Measurements from ENCODE around the gene PRR20G. TPM values are rescaled to one million over a fixed set of nuclear protein-coding genes. Genes with fewer than 3 reads are reported as not detected.

Gene PRR20G
- total RNA-seq, 1 experiment from 2014 or later = 0.30 TPM

- Histone ChIP-seq H3K9ac (ENCODE audit: low read length) (no peak overlapping the region), H4K20me1 (ENCODE audit: insufficient read depth) (no peaks in the 10 kb centered on the region), H3K27ac (ENCODE audit: low read depth, low read length) (no peak overlapping the region), H3K4me3 (replicated peaks in 1 of 2; ENCODE audit: low read depth in 1 of 2, low read length in 2 of 2) (no peak overlapping the region), H2AFZ (ENCODE audit: low read depth, low read length, poor library complexity, severe bottlenecking) (no peak overlapping the region), H3K27me3 (ENCODE audit: insufficient read depth, low read length) (no peaks in the 10 kb centered on the region), H3K9me3 (ENCODE audit: control insufficient read depth in 1 of 2, insufficient read depth in 1 of 2, low read depth in 1 of 2, low read length in 2 of 2) (no peaks in the 10 kb centered on the region; a peak in 1 of 4 replicates), H3K36me3 (ENCODE audit: control insufficient read depth in 1 of 2, insufficient read depth in 2 of 2, low read length in 2 of 2) (no peaks in the 10 kb centered on the region), H3K9me2 (ENCODE audit: insufficient read depth) (no peaks in the 10 kb centered on the region), H3K4me2 (ENCODE audit: low read length) (no peak overlapping the region), H3K4me1 (ENCODE audit: control insufficient read depth in 1 of 2, insufficient read depth in 2 of 2, low read length in 2 of 2) (peaks cover 0 to 3% of the 10 kb centered on the region in 2 experiments; a peak in 1 of 4 replicates), H3K79me2 (ENCODE audit: insufficient read depth, low read length) (no peaks in the 10 kb centered on the region)
- DNase-seq (ENCODE audit: low read depth, low spot score) (no peak), ATAC-seq (no peak)
- intact Hi-C loops (cut with micrococcal nuclease) = no loop called here
- RAD21 ChIA-PET (ENCODE audit: low non-redundant PET in 1 of 2, low total read pairs in 2 of 2, uncharacterized antibody in 2 of 2, unreplicated experiment in 2 of 2) = no interaction called here
- POLR2A ChIA-PET = no interaction called here
- TF ChIP-seq SP1 (IDR thresholded peaks at IDR 0.05; ENCODE audit: low read depth) (no peak), CEBPB (IDR thresholded peaks at IDR 0.05; ENCODE audit: low read depth) (no peak), MAX (IDR thresholded peaks at IDR 0.05) (no peak), ZBTB33 (IDR thresholded peaks at IDR 0.05; ENCODE audit: extremely low read depth, insufficient replicate concordance, low read length) (no peak), CBX3 (IDR thresholded peaks at IDR 0.05; ENCODE audit: low read depth) (no peak), FOSL1 (IDR thresholded peaks at IDR 0.05; ENCODE audit: low read depth) (no peak), SRF (IDR thresholded peaks at IDR 0.05; ENCODE audit: low read depth) (no peak)
- BruUV-seq (replicated peaks) = no TSS peak
- CTCF ChIA-PET = no interaction called here
Measured at GRCh38 chr3:127266186-127266585, 21.7 kb downstream of the PRR20G start.

- Histone ChIP-seq H3K9me3 (ENCODE audit: control insufficient read depth in 1 of 2, insufficient read depth in 1 of 2, low read depth in 1 of 2, low read length in 2 of 2) (no peaks in the 10 kb centered on the region; a peak in 1 of 4 replicates), H3K4me3 (replicated peaks in 1 of 2; ENCODE audit: low read depth in 1 of 2, low read length in 2 of 2) (no peak overlapping the region), H2AFZ (ENCODE audit: low read depth, low read length, poor library complexity, severe bottlenecking) (no peak overlapping the region), H3K27ac (ENCODE audit: low read depth, low read length) (no peak overlapping the region), H4K20me1 (ENCODE audit: insufficient read depth) (no peaks in the 10 kb centered on the region), H3K36me3 (ENCODE audit: control insufficient read depth in 1 of 2, insufficient read depth in 2 of 2, low read length in 2 of 2) (no peaks in the 10 kb centered on the region), H3K4me2 (ENCODE audit: low read length) (no peak overlapping the region), H3K4me1 (ENCODE audit: control insufficient read depth in 1 of 2, insufficient read depth in 2 of 2, low read length in 2 of 2) (peaks cover 0 to 3% of the 10 kb centered on the region in 2 experiments; a peak in 1 of 4 replicates), H3K27me3 (ENCODE audit: insufficient read depth, low read length) (no peaks in the 10 kb centered on the region), H3K9me2 (ENCODE audit: insufficient read depth) (no peaks in the 10 kb centered on the region), H3K79me2 (ENCODE audit: insufficient read depth, low read length) (no peaks in the 10 kb centered on the region), H3K9ac (ENCODE audit: low read length) (no peak overlapping the region)
- no TSS peak for BruUV-seq (replicated peaks)
- TF ChIP-seq ATF3 (IDR thresholded peaks at IDR 0.05) (no peak), REST (IDR thresholded peaks at IDR 0.05; ENCODE audit: low read depth) (no peak)
- intact Hi-C loops (cut with micrococcal nuclease) = no loop called here
- ATAC-seq (no peak), DNase-seq (ENCODE audit: low read depth, low spot score) (no peak)
- ChIA-PET POLR2A (no interaction called here), CTCF (no interaction called here), RAD21 (ENCODE audit: low non-redundant PET in 1 of 2, low total read pairs in 2 of 2, uncharacterized antibody in 2 of 2, unreplicated experiment in 2 of 2) (no interaction called here)
Measured at GRCh38 chr3:127265581-127265981, 22.3 kb downstream of the PRR20G start.
